Activated CD4-positive, alpha-beta T cell treated with anti-CD3 and anti-CD28 coated beads, Interleukin-2, amount 50 U/mL, for 16 hours (primary cell): ENCODE results near the gene IQGAP2.

Experiments used
- DNase-seq: peaks from one replicate; pipeline ENCODE4 v3.0.0-alpha.2; 2020

Gene IQGAP2

DNA sequence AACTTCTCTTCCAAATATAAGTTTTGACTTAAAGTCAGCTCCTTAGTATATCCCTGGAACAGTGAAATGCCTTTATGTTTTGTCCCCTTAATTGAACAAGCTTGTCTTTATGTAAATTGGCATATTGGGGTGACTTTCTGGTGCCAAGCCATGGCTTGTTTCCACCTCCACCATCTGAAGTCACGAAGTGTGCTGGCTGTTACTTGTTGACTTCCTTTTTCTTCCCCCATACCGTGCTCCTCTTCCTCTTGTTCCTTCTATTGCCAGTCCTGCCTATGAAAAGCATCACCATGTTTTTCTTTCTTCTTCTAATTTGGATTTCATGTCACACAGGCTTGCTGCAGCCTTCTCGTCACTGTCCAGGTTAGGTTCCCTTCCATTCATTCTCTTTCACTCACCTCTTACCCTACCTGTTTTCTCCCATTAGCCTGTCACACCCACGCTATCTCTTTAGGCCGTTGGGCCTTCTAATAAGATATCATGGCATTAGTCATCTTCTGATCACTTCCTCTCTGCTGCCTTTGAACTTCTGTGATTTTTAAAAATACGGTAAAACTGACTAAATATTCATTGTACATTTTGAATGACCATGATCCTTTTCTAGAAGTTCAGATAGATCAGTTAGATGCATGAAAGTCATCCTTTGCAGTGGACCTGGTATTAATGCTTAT is 48.1 kb downstream of the IQGAP2 start:
- DNase-seq: no peak

DNA sequence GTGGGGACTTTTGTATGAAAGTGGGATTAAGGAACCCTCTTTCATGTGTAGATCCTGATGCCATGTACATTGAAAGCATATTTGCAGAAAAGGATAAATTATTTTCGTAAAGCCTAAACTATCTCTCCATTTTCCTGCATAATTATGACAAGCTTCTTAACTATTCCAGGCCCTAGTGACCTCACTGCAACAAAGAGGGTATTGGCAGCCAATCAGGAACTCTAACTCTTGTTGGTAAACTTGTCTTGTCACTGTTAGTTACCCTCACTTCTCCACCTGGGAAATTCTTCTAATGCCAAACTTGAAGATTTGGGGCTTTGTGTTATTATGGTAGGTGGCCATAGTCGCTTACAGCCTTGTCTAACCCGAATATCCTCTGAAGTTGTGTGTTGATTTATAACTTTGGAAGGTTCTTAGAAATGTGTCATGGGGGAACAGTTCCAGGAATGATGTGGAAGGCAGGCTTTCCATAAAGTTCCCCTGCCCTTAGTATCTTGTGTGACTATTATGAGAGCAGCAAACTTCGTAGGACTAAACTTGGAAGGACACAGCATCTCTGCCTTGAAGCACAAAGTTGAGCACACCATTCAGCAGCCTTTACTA is 52.5 kb downstream of the IQGAP2 start:
- DNase-seq: no peak

DNA sequence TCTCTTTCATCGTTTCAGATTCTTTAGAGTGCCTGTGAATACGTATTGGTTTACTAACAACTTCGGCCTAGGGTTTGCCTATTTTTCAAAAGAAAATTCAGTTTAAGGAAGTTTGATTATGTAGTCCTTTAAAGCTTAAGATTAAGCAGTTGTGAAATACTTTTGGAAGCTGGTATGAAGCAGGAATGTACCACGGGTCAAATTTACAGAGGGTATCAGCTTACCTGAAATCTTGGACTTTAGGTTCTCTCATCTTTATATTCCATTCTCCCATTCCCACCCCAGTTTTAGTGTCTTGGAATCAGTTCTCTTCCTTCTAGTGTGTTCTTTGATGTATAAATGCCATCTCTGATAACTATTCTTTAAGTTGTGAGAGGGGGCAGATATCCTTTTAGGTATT is 53.2 kb downstream of the IQGAP2 start:
- no peak for DNase-seq

DNA sequence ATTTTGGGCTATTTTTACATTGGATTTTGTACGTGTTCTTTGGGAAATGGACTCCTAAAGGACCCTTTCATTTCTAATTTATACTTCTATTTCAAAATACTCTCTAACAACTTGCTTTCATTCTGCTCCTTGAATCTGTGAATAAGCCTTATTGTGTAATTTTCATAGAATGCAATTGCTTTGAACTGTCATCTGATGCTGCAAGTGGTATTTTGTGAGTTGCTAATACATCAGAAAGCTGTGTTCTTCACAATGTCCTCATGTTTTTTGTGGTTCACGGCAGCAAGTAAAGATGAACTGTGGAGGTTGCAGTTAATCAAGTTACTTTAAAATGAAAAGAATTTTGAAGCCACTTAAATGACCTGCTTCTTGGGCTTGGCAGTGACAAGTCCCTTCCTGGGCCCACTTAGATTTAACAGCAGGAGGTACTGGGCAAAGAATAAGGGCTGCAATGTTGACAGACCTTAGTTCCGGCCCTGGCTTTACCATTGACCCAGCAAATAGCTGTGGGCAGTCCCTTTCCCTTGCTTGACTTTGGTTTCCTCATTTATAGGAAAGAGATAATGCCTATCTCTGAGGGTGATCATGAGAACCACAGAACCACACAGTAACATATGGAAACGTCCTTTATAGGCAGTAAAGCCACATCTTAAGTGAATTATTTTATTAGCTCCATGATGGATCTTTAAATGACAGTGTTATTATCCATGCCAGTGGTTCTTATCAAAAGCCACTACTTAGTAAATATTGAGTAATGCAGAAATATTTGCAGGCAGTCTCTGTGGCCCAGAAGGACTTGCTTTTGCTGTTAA is 54.8 kb downstream of the IQGAP2 start:
- no peak for DNase-seq

DNA sequence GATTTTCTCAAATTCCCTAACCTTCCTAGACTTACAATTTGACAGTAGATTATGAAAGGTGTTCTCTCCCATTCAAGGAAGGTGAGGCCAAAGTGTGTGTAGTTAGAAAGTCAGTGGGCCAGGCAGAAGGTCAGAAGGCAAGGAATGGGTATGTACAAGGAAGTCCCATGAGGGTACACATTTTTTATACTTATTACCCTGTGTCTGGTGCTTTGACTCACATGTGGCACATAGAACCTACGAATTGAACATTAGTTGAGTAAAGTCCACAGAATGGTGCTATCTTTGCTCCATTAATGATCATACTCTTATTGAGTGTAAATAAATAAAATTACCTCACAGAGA is 55.4 kb downstream of the IQGAP2 start:
- DNase-seq: no peak

DNA sequence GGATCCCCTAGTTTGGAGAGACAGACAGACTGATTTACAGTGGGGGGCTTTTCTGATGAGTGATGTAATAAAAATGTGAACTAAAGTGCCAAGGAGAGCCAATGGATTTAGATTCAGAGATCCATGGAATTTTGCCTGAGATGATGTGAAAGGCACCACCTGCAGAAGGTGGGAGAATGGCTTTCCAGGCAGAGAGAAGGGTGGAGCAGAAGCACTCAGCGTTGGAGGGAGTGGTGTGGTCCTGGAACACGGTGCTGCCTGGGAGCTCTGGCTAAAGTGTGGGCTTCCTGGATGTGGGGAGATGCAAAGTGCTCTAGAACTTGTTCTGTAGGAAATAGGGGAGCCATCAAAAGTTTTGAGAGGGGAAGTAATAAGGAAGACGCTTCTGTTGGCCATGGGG is 57.0 kb downstream of the IQGAP2 start:
- DNase-seq: no peak

DNA sequence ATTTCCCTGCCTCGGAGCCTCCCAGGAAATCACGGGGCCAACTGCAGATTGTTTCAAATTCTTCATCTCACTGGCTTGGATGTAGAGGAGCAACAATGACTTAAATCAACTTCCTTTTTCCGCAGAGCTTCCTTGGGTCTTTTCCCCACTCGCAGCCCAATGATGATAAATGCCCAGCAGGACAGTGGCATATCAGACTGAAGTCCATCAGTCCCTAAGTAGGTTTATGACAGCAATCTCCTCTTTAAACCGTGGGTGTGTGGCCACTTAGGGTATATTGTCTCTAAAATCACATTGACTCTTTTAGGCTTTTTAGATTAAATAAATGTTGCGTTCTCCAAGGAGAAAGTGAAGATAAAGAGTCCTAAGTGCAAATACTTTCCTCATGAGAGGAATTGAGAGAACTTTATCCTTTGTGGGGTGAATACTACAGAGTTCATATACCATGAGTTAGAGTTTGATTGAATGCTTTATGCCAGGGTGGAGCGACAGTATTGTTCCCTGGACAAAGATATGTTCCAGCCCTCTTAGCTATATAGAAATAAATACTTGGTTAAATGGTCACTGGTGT is 59.1 kb downstream of the IQGAP2 start:
- DNase-seq: no peak

DNA sequence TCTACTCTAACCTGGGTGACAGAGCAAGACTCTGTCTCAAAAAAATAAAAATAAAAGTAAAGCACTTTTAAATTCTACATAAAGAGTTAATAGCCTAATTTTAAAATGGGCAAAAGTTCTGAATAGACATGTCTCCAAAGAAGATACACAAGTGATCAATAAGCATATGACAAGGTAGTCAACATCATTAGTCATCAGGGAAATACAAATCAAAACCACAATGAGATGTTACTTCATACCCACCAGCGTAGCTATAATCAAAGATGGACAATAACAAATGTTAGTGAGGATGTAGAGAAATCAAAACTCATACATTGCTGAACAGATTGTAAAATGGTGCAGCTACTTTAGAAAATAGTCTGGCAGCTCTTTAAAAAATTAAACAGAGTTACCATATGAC is 64.1 kb downstream of the IQGAP2 start:
- DNase-seq: peak; percentile 13

DNA sequence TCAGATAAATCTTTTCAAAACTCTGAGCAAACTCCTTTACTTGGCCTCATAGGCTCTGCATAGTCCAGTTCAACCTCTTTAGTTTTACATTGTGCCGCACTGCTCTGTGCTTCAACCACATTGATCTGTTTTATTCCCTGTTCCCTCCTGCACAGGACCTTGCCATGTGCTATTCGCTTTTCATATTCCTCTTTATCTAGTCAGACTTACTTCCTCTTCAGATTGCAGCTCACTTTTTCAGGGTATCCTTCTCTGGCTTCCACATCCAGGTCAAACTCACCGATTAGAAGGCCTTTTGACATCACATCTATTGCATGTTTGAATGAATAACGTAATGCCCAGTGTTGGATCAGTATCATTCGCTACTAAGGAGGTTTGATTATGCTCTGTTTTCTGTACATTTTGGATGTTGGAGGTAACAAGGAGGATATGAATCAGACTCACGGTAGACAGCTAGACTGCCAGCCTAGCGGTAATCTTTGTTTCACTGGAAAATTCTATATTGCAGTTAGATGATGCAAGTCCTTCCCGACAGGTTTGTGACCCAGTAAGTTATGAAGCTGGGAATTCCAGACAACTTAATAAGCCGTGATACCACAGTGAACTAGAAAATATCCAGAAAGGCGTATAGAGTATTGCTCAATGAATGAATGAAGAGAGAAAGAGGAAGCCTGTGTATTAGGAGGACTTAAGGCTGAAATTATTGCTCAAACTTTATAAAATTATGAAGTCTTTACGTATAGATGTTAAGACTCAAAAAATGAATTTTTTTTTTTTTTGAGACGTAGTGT is 65.7 kb downstream of the IQGAP2 start:
- DNase-seq: no peak

DNA sequence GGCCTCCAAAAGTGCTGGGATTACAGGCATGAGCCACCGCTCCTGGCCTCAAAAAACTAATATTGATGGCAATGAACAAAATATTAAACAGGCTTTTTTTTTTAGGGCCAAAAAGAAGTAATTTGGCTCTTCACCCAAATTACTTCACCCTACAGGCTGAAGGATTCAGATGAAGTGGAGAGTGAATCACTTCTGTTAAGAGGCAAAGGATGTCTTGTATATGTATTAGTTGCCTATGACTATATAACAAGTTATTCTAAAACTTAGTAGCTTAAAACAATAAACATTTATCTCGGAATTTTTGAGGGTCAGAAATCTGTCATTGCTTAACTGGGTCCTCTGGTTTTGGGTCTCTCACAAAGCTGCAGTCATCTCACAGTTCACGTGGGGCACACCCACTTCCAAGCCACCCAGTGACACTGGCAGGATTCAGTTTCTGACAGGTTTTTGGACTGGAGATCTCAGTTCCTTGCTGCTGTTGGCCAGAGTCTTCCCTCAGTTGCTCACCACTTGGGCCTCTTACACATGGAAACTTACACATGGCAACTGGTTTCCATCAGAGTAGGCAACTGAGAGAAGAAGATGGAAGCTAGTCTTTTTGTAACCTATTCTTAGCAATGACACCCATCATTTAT is 66.7 kb downstream of the IQGAP2 start:
- peak; percentile 11 for DNase-seq

DNA sequence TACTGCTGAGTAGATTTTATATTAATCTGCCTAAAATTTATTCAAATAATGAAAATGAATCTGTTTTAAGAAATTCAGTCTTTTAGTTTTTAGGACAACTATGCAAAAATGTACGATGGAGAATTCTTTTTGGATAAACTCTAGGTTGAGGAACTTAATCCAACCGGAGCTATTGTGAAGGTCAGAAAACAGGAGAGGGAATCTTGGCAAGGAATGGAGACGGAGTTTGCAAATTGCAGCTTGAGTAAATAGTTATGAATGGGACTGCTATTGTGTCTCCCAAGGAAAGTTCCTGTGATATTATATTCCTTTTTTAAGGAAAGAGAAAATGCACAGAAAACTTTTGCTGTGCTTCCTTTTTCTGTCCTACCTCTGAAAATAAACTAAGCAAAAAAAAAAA is 67.9 kb downstream of the IQGAP2 start:
- no peak for DNase-seq

DNA sequence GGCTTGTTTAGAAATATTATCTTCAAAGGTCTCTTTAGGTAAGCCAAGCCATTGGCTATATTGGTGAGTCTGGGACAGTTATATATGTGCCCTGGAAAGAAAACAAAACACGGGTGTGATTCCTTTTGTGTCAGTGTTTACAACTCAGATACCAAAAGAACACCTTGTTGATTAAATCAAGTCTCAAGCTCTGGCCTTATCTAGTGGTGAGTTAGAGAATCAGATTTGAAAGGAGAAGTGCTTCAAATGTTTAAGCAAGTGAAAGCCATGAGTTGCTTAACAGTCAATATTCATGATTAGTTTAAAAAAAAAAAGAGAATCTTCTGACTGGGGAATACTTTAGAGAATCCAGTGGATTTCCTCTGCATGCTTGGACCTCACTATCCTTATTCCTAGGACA is 68.3 kb downstream of the IQGAP2 start:
- DNase-seq: no peak

DNA sequence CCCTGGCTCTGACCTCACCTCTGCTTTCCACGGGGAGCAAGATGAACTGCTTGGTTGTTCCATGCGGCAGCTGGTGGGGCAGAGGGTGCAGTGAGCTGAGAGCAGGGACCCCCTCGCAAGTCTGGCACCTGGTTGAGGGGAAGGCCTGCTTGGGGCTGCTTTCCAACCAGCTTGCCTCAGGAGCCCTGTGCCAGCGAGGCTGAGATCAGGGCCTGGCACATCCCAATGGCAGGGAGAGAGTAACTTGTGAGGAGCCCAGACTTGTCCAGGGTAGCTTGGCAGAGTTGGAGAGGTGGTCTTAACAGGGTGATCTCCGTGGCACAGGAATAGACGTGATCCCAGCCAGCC is 68.9 kb downstream of the IQGAP2 start:
- DNase-seq: no peak

DNA sequence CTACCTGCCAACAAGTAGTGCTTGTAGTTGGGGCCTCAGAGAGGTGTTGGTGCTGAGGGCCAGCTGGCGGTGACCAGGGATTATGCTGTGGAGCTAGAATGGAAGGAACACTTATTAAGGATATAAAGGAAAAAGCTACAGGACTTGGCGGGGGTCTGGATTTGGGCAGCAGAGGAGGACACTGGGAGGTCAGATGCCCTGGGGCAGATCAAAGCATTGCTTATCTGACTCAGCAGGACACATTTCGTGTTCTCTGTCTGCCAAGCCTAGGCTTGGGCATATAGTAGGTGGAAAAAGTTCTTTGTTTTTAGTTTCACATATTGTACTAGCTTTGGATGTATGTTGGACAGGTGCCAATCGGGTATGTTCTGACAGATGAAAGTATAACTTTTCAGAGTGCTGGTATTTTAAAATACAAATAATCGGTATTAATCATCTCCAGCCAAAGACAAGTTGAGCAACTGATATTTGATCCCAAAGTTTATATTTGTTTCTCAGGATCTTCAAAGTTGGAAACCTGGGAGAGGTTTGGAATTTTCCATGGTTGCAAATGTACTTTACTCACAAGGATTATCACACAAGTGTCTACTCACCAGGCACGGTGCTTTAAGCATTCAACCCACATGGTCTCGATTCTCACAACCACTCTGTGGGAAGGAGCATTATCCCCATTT is 69.4 kb downstream of the IQGAP2 start:
- peak; percentile 15 for DNase-seq

DNA sequence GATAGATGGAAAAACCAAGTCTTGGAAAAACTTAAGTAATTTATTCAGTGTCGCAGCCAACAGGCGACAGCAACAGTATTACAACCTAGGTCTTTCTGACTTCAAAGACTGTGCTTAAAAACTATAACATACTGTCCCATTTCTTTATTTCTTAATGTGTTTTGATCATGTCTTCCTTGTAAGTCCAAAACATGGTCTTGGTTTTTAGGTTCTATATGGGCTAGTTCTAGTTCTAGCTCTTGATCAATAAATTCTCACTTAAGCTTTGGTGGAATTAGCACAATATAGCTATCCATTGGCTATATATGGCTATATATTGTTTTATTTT is 69.9 kb downstream of the IQGAP2 start:
- no peak for DNase-seq

DNA sequence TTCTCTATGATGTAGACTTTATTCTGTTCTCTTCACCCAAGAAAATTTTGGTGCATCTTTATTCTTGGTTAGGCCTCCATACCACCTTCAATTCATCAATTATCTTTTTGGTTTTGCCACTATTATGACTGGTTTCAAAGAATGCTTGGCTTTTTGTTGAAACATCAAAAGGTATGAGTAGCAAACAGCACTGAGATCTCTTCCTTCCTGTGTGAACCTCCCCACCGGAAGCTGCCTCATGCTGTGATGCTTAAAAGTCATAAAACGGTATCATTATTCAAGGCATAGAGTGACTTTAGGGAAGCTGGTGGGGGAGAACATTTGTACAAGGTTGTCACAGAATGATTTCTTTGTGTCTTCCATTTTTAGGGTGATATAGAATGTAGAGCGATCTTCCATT is 70.6 kb downstream of the IQGAP2 start:
- DNase-seq: peak; percentile 80

DNA sequence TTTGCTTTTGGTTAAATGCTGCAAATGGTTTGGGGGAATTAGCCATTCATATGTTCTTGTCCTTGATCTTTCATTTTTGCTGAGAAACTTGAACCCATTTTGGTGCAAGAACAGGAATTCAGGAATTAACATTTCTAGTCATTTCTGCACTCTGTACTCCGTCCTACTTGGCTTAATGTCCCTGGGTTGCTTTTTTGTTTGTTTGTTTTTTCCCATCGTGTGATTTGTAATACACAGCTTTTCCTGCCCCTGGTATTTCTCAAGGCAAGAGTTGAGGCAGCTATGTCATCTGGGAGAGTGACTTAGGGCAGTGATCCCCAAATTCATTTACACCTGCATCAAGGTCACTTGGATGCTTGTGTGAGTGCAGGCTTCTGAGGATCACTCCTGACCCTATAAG is 71.3 kb downstream of the IQGAP2 start:
- no peak for DNase-seq

DNA sequence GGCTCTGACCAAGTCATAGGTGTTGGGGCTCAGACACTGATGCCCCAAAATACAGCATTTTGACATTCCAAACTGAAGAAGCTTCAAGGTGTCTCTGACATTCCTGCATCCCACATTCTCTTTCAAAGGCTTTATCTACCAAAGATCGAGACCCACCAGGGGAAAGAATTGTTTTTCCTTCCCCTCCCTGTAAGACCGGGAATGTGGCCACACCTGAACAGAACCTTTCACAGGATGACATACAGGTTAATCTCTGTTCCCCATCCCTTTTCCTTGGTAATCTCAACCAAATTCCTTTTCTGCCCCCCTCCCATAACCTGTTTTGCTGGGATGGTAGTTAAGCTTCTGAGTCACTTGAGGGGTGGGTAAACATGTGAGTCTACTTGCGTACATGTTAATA is 72.3 kb downstream of the IQGAP2 start:
- no peak for DNase-seq

DNA sequence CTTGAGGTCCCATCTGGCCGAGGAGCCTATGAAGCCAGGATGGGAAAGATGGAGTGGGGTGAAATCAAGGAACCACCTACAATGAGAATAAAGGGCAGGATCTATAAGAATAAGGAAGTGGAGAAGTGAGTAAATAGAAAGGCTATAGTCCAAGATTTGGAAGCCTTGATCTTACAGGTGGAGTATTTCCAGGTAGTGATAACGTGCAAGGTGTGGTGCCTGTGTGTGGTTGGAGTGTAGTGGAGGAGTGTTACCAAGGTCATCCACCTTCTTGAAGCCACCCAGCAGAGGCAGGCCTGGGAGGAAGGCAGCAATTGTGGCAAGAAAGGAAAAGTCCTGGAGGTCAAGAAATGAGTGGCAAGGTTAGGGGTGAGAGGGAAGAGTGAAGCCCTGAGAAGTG is 72.9 kb downstream of the IQGAP2 start:
- DNase-seq: no peak

DNA sequence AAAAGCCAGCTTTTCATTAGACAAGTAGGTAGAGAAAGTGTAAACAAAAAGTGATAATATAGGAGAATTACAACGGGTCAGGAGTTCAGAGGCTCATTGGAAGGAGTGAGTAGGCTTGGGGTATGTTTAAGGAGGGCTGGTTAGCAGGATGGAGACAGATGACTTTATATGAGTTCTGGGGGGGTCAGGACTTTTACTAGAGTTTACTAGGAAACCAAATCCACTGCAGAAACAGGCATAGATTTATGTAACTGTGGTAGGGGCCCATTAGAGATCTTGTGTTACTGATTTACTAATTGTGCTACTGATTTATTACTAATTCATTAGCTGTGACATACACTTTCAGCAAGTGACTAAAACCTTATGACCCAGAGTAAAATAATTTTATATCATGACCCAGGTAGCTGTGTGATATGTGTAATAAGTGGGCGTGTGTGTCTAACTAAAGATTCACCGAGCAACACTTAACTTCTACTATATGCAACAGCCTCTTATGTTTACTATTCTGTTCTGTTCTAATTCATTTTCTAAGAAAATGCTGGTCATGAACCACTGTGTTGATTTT is 73.5 kb downstream of the IQGAP2 start:
- DNase-seq: no peak

DNA sequence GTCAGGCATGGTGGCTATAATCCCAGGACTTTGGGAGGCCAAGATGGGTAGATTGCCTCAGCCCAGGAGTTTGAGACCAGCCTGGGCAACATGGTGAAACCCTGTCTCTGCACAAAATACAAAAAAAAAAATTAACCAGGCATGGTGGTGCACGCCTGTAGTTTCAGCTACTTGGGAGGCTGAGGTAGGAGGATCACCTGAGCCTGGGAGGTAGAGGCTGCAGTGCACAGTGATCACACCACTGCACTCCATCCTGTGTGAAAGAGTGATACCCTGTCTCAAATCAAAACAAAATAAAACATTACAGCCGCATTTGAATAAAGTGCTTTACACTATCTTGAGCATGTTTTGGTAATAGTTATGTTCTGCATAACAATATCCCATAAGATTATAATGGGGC is 74.0 kb downstream of the IQGAP2 start:
- no peak for DNase-seq

DNA sequence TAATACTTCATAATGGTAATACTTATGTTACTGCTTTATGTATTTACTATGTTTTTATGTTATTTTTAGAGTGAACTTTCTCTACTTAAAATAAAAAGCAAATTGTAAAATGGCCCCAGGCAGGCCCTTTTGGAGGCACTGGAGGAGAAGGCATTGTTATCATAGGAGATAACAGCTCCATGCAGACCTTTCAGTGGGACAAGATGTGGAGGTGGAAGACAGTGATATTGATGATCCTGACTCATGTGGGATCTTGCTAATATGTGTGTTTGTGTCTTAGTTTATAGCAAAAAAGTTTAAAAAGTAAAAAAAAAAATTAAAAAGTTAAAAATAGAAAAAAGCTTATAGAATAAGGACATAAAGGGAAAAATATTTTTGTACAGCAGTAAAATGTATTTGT is 74.5 kb downstream of the IQGAP2 start:
- no peak for DNase-seq
